ENCODE results near the gene SPIRE1.

GRCh38 chr18:12477606-12478005 is 180.3 kb downstream of the SPIRE1 start:
- TF ChIP-seq GATA2 (IDR thresholded peaks at IDR 0.05; ENCODE audit: low read depth, low read length) (no peak), GATA3 (IDR thresholded peaks at IDR 0.05; ENCODE audit: low read depth, low read length) (no peak)
